IPS-20b (cell line): ENCODE results near the gene NDUFC2.
A peak's percentile ranks its signal among the peaks of the same experiment; 100 is the strongest.
"Not testable (repeated sequence)": the region's sequence is repeated elsewhere in the genome, so short reads cannot be mapped to it uniquely, and the experiment has no call there.

Source experiments
- H3K27ac ChIP-seq: one replicate; pipeline ENCODE4 v1.5.1; 2013; ENCODE audit warnings: low read length
- H3K27me3 ChIP-seq: 2 replicates; pipeline ENCODE4 v1.6.1; 2013; ENCODE audit warnings: mild to moderate bottlenecking, low read length, inconsistent platforms; ENCODE audit not compliant: insufficient read depth
- H3K36me3 ChIP-seq: 2 replicates; pipeline ENCODE4 v1.6.1; 2013; ENCODE audit warnings: low read depth, mild to moderate bottlenecking, inconsistent platforms, low read length, moderate library complexity; ENCODE audit not compliant: insufficient read depth
- H3K4me1 ChIP-seq: 2 replicates; pipeline ENCODE4 v1.6.1; 2013; ENCODE audit warnings: mild to moderate bottlenecking, control low read depth, inconsistent platforms, low read length, moderate library complexity; ENCODE audit not compliant: insufficient read depth
- H3K4me3 ChIP-seq: 2 replicates; pipeline ENCODE4 v1.5.1; 2013; ENCODE audit warnings: mild to moderate bottlenecking, low read length, inconsistent platforms
- H3K9ac ChIP-seq: 2 replicates; pipeline ENCODE4 v1.6.1; 2013; ENCODE audit warnings: low read depth, mild to moderate bottlenecking, inconsistent platforms, low read length, moderate library complexity
- H3K9me3 ChIP-seq: 2 replicates; pipeline ENCODE4 v1.6.1; 2013; ENCODE audit warnings: mild to moderate bottlenecking, low read depth, low read length, inconsistent platforms; ENCODE audit not compliant: insufficient read depth

Gene NDUFC2

DNA sequence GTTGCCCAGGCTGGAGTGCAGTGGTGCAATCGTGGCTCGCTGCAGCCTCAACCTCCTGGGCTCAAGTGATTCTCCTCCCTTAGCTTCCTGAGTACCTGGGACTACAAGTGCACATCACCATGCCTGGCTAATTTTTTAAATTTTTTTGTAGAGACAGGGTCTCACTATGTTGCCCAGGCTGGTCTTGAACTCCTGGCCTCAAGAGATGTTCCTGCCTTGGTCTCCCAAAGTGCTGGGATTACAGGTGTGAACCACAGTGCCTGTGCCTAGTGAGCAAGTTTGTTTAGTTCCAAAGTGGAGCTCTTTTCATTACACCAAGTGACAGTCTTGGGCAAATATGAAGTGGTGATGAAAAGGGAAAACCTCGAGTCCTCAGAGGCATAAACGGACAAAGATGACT, 2.1 kb downstream of the NDUFC2 start:
- H3K36me3 ChIP-seq, H3K27me3 ChIP-seq, H3K27ac ChIP-seq, H3K9ac ChIP-seq, H3K4me1 ChIP-seq, H3K9me3 ChIP-seq: not testable (repeated sequence)
- peak overlapping the region; percentile 98; the same call in 1 of the 2 replicates for H3K4me3 ChIP-seq

DNA sequence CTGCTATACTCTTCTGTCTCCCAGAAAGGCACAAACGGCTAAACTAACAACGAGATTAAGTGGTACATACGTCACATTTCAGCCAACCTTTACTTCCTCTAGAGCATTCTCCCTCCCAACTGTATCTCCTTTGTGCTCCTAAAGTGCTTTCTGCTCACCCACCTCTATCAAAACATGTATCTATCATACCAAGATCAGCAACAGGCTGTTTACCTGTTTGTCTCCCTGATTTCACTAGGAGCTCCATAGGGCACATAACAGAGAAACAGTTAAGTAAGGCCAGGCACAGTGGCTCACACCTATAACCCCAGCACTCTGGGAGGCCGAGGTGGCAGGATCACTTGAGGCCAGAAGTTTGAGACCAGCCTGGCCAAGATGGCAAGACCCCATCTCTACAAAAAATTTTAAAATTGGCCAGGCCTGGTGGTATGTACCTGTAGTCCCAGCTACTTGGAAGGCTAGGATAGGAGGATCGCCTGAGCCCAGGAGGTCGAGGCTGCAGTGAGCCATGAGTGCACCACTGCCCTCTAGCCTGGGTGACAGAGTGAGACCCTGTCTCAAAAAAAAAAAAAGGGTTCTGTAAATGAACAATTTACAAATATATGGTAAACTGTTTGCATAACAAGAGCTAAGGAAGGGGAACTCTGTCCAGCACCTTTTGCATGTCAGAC, 2.8 kb downstream of the NDUFC2 start:
- H3K4me3 ChIP-seq, result no peak overlapping the region
- H3K36me3 ChIP-seq, result peaks cover 10% of the 10 kb centered on the region
- H3K27ac ChIP-seq, result no peak overlapping the region
- no peaks in the 10 kb centered on the region for H3K27me3 ChIP-seq
- H3K4me1 ChIP-seq, result 0 out of 2 replicates have a peak, but pooled peaks cover 7% of the 10 kb centered on the region
- H3K9ac ChIP-seq, result no peak overlapping the region
- H3K9me3 ChIP-seq, result no peaks in the 10 kb centered on the region

- Histone ChIP-seq H3K27ac (no peak overlapping the region), H3K27me3 (no peaks in the 10 kb centered on the region), H3K4me1 (0 out of 2 replicates have a peak, but pooled peaks cover 7% of the 10 kb centered on the region), H3K9me3 (no peaks in the 10 kb centered on the region), H3K9ac (no peak overlapping the region), H3K4me3 (no peak overlapping the region), H3K36me3 (peaks cover 30% of the 10 kb centered on the region)
Observed at GRCh38 chr11:78074756-78075155, 4.9 kb downstream of the NDUFC2 start.

- H3K9me3 ChIP-seq, result no peaks in the 10 kb centered on the region
- no peaks in the 10 kb centered on the region for H3K27me3 ChIP-seq
- peaks cover 45% of the 10 kb centered on the region for H3K36me3 ChIP-seq
- H3K4me1 ChIP-seq, result no peaks in the 10 kb centered on the region
- no peak overlapping the region for H3K9ac ChIP-seq
- H3K4me3 ChIP-seq, result no peak overlapping the region
- H3K27ac ChIP-seq, result no peak overlapping the region
Observed at GRCh38 chr11:78072455-78072854, 7.2 kb downstream of the NDUFC2 start.

- no peaks in the 10 kb centered on the region for H3K4me1 ChIP-seq
- peaks cover 48% of the 10 kb centered on the region for H3K36me3 ChIP-seq
- no peak overlapping the region for H3K4me3 ChIP-seq
- H3K27me3 ChIP-seq, result no peaks in the 10 kb centered on the region
- no peak overlapping the region for H3K27ac ChIP-seq
- H3K9ac ChIP-seq, result no peak overlapping the region
- no peaks in the 10 kb centered on the region for H3K9me3 ChIP-seq
Observed at GRCh38 chr11:78071717-78072116, 7.9 kb downstream of the NDUFC2 start.

GRCh38 chr11:78070621-78071020, 9.0 kb downstream of the NDUFC2 start:
- no peak overlapping the region for H3K9ac ChIP-seq
- no peak overlapping the region for H3K27ac ChIP-seq
- no peak overlapping the region for H3K4me3 ChIP-seq
- H3K4me1 ChIP-seq, result no peaks in the 10 kb centered on the region
- H3K27me3 ChIP-seq, result no peaks in the 10 kb centered on the region
- H3K9me3 ChIP-seq, result no peaks in the 10 kb centered on the region
- H3K36me3 ChIP-seq, result peaks cover 48% of the 10 kb centered on the region

DNA sequence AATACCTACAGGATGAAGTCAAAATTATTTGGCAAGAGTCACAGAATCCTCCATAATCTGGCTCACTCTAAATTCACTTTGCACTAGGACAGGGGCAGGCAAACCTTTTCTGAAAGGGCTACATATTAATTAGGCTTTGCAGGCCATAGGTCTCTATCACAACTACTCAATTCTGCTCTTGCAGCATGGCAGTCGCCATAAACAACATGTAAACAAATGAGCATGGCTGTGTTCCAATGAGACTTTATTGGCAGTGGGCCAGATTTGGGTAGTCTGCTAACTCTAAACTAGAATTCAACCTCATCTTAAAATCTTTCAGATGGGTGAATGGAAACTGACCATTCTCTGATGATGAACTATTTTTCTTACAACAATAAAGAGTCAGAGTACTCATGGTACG, 10.2 kb downstream of the NDUFC2 start:
- Histone ChIP-seq H3K27me3 (no peaks in the 10 kb centered on the region), H3K4me1 (no peaks in the 10 kb centered on the region), H3K9ac (no peak overlapping the region), H3K27ac (no peak overlapping the region), H3K9me3 (no peaks in the 10 kb centered on the region), H3K36me3 (peaks cover 48% of the 10 kb centered on the region), H3K4me3 (no peak overlapping the region)

DNA sequence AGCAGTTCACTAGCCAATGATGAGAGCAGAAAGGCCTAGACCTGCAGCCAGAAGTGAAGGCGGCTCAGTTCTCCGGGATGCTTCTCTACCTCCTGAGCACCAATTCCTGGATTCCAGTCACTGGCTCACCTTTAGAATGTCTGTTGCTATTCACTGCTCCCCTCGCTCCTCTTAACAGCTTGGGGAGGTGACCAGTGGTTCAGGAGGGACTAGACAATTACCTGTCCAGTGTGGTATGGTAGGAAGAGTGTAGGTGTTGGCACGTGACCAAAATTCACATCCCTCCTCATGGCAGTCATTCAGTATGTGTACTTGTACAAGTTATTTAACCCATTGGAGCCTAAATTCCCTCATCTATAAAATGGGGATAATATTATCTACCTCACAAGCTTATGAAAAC, 12.0 kb downstream of the NDUFC2 start:
- Histone ChIP-seq H3K27ac (no peak overlapping the region), H3K36me3 (peaks cover 44% of the 10 kb centered on the region), H3K4me3 (no peak overlapping the region), H3K9me3 (no peaks in the 10 kb centered on the region), H3K4me1 (no peaks in the 10 kb centered on the region), H3K27me3 (no peaks in the 10 kb centered on the region), H3K9ac (no peak overlapping the region)

DNA sequence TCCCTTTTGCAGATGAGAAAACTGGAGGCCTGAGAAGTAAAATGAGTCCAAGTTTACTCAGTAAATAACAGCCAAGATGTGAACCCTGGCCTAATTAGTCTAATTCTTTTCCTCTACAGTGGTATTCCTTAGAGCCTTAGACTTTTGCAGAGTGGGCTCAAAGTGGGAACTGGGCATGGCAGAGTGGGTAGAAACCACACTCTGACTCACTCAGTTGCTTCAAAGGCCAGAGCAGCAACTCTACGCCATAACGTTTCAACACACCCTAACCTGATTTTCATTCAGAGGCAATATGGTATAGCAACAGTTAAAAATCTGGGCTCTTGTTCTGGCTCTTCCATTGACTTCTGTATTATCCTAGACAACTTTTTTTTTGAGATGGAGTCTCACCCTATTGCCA, 13.2 kb downstream of the NDUFC2 start:
- Histone ChIP-seq H3K9me3 (no peaks in the 10 kb centered on the region), H3K9ac (no peak overlapping the region), H3K36me3 (peaks cover 34% of the 10 kb centered on the region), H3K4me1 (no peaks in the 10 kb centered on the region), H3K27me3 (no peaks in the 10 kb centered on the region), H3K27ac (no peak overlapping the region), H3K4me3 (no peak overlapping the region)

GRCh38 chr11:78065203-78065602, 14.5 kb downstream of the NDUFC2 start:
- H3K9me3 ChIP-seq, result no peaks in the 10 kb centered on the region
- no peak overlapping the region for H3K4me3 ChIP-seq
- no peak overlapping the region for H3K9ac ChIP-seq
- H3K27me3 ChIP-seq, result no peaks in the 10 kb centered on the region
- peaks cover 23% of the 10 kb centered on the region for H3K36me3 ChIP-seq
- H3K27ac ChIP-seq, result no peak overlapping the region
- H3K4me1 ChIP-seq, result no peaks in the 10 kb centered on the region

DNA sequence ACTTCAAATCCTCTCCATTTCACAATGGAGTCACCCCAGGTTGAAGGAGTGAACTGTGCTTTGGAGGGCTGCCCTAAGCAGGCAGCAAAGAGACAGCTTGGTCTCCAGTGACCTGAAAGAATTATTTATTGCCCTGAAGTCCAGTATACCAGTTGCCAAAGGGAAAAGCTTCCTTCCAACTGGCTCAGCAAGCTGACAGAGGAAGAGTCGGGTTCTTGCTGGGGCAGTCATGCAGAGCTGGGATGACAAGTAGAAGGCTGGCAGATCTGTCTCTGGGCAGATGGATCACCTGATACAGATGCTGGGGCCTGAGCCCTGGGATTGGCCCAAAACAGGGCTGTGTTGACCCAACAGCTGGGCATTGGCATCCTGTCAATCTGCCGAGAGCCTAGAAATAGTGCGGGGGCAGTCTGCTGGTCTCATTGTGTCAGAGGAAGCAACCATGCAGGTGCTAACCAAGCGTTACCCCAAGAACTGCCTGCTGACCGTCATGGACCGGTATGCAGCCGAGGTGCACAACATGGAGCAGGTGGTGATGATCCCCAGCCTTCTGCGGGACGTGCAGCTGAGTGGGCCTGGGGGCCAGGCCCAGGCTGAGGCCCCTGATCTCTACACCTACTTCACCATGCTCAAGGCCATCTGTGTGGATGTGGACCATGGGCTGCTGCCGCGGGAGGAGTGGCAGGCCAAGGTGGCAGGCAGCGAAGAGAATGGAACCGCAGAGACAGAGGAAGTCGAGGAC, 16.1 kb downstream of the NDUFC2 start, which contains the start of gene THRSP:
THRSP (plus strand) TSS at position 422 of the 742 bp plus-strand sequence; CDS start at position 443, 21 bp downstream.
- Histone ChIP-seq H3K4me1 (no peaks in the 10 kb centered on the region), H3K9ac (no peak within 1 kb of the TSS), H3K4me3 (no peak within 1 kb of the TSS), H3K36me3 (peaks cover 7% of the 10 kb centered on the region), H3K27ac (no peak within 1 kb of the TSS), H3K9me3 (no peaks in the 10 kb centered on the region), H3K27me3 (no peaks in the 10 kb centered on the region)

DNA sequence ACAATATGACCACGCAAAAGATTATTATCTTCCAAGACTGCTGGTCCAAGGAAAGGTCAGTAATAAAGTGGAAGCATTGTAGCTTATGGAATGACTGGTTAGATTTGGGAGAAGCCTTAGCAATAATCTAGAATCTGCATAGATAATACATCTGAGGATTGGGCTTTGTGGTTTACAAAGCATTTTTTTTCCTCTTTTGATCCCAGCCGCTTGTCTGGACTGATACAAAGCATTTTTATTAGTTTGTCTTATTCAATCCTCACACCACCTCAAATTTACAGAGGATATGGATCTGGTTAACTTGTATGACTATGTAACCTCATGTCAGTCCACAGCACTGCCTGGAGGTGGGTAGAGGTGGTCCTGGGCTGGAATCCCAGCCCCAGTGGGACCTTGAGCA, 17.0 kb downstream of the NDUFC2 start:
- no peak overlapping the region for H3K4me3 ChIP-seq
- no peak overlapping the region for H3K27ac ChIP-seq
- H3K27me3 ChIP-seq, result no peaks in the 10 kb centered on the region
- H3K9me3 ChIP-seq, result no peaks in the 10 kb centered on the region
- peaks cover 5% of the 10 kb centered on the region for H3K36me3 ChIP-seq
- H3K4me1 ChIP-seq, result no peaks in the 10 kb centered on the region
- H3K9ac ChIP-seq, result no peak overlapping the region
